Neural progenitor cell (in vitro differentiated cells): ENCODE results near the gene WDR70.

Experiments used
- CTCF ChIP-seq: fragments of 200-600 bp; sonication (generic); IDR thresholded peaks from 2 replicates; pipeline ENCODE4 v1.5.1; 2017; ENCODE audit warnings: antibody characterized with exemption, mild to moderate bottlenecking
- EZH2 ChIP-seq: fragments of 200-600 bp; sonication (generic); IDR thresholded peaks from 2 replicates; pipeline ENCODE4 v1.6.1; 2017; ENCODE audit warnings: antibody characterized with exemption, mild to moderate bottlenecking, moderate library complexity
- EZH2phosphoT487 ChIP-seq: fragments of 200-600 bp; sonication (generic); IDR thresholded peaks from 2 replicates; pipeline ENCODE4 v1.6.1; 2017; ENCODE audit warnings: antibody characterized with exemption

- TF ChIP-seq CTCF (no peak), EZH2 (no peak), EZH2phosphoT487 (no peak)
Observed at GRCh38 chr5:37717613-37718431, 338.7 kb downstream of the WDR70 start.
